Neuronal stem cell (in vitro differentiated cells): Measurements from ENCODE around the gene H3-3A.

Source experiments
- DNase-seq: peaks from one replicate; pipeline ENCODE4 v3.0.0-alpha.2; 2013; ENCODE audit warnings: low spot score
- H2AFZ ChIP-seq: one replicate; pipeline ENCODE4 v1.6.1; 2013; ENCODE audit warnings: mild to moderate bottlenecking, low read length, inconsistent platforms
- H2AK5ac ChIP-seq: 2 replicates; pipeline ENCODE4 v1.6.1; 2013; ENCODE audit warnings: low read depth, mild to moderate bottlenecking, inconsistent platforms, low read length, moderate library complexity, mixed read lengths
- H2BK120ac ChIP-seq: 2 replicates; pipeline ENCODE4 v1.6.1; 2013; ENCODE audit warnings: low read depth, mild to moderate bottlenecking, inconsistent platforms, low read length, moderate library complexity, mixed read lengths
- H2BK12ac ChIP-seq: one replicate; pipeline ENCODE4 v1.6.1; 2013; ENCODE audit warnings: low read length, inconsistent platforms
- H2BK15ac ChIP-seq: 2 replicates; pipeline ENCODE4 v1.6.1; 2013; ENCODE audit warnings: mild to moderate bottlenecking, low read length, inconsistent platforms, mixed read lengths
- H2BK5ac ChIP-seq: one replicate; pipeline ENCODE4 v1.6.1; 2013; ENCODE audit warnings: inconsistent platforms, mild to moderate bottlenecking, low read length, moderate library complexity
- H3K14ac ChIP-seq: one replicate; pipeline ENCODE4 v1.6.1; 2013; ENCODE audit warnings: low read length, inconsistent platforms
- H3K18ac ChIP-seq: 2 replicates; pipeline ENCODE4 v1.6.1; 2013; ENCODE audit warnings: low read length, inconsistent platforms
- H3K23ac ChIP-seq: 2 replicates; pipeline ENCODE4 v1.6.1; 2013; ENCODE audit warnings: low read depth, mild to moderate bottlenecking, mixed read lengths, low read length, inconsistent platforms; ENCODE audit not compliant: poor library complexity
- H3K27ac ChIP-seq: replicated peaks from 3 replicates; pipeline ENCODE4 v1.5.1; 2013; ENCODE audit warnings: low read length, inconsistent platforms
- H3K27me3 ChIP-seq, 3 experiments: 2 replicates each; pipeline ENCODE4 v1.6.1; 2013; ENCODE audit warnings: low read length in 3 of 3, mild to moderate bottlenecking in 2 of 3, inconsistent platforms in 1 of 3, low read depth in 1 of 3, mixed read lengths in 1 of 3, moderate library complexity in 1 of 3; ENCODE audit not compliant: control insufficient read depth in 3 of 3, insufficient read depth in 3 of 3
- H3K36me3 ChIP-seq, 2 donors: replicated peaks in 1 of 2; 2 replicates each; pipeline ENCODE4 v1.6.1; 2013; ENCODE audit warnings: low read length in 2 of 2; ENCODE audit not compliant: control insufficient read depth in 2 of 2, insufficient read depth in 2 of 2
- H3K4ac ChIP-seq: 2 replicates; pipeline ENCODE4 v1.6.1; 2013; ENCODE audit warnings: inconsistent platforms, mild to moderate bottlenecking, low read length, moderate library complexity
- H3K4me1 ChIP-seq, 2 donors: 1 replicate in 1 of 2; 2 replicates in 1 of 2; pipeline ENCODE4 v1.6.1; 2013; ENCODE audit warnings: low read length in 2 of 2, low read depth in 1 of 2; ENCODE audit not compliant: control insufficient read depth in 2 of 2, insufficient read depth in 1 of 2
- H3K4me2 ChIP-seq: one replicate; pipeline ENCODE4 v1.6.1; 2013; ENCODE audit warnings: mild to moderate bottlenecking, low read length, inconsistent platforms; ENCODE audit not compliant: insufficient read depth, poor library complexity, severe bottlenecking
- H3K4me3 ChIP-seq, 2 donors: 2 replicates each; pipeline ENCODE4 v1.5.1; 2013; ENCODE audit warnings: low read length in 2 of 2, mild to moderate bottlenecking in 2 of 2, inconsistent platforms in 1 of 2, moderate library complexity in 1 of 2
- H3K79me1 ChIP-seq: one replicate; pipeline ENCODE4 v1.6.1; 2013; ENCODE audit warnings: low read depth, mild to moderate bottlenecking, inconsistent platforms, low read length, moderate library complexity
- H3K9ac ChIP-seq: one replicate; pipeline ENCODE4 v1.6.1; 2013; ENCODE audit warnings: mild to moderate bottlenecking, low read depth, low read length, inconsistent platforms; ENCODE audit not compliant: poor library complexity
- H3K9me3 ChIP-seq, 2 donors: replicated peaks in 1 of 2; 2 replicates each; pipeline versions ENCODE3 to v1.6.1; 2013; ENCODE audit warnings: low read length in 2 of 2, mild to moderate bottlenecking in 2 of 2, inconsistent platforms in 1 of 2, low read depth in 1 of 2, mixed read lengths in 1 of 2, moderate library complexity in 1 of 2; ENCODE audit not compliant: control insufficient read depth in 2 of 2, insufficient read depth in 1 of 2
- H4K8ac ChIP-seq: one replicate; pipeline ENCODE4 v1.6.1; 2013; ENCODE audit warnings: low read depth, mild to moderate bottlenecking, inconsistent platforms, low read length, moderate library complexity
- H4K91ac ChIP-seq: one replicate; pipeline ENCODE4 v1.6.1; 2013; ENCODE audit warnings: low read length, low read depth, mild to moderate bottlenecking, inconsistent platforms; ENCODE audit not compliant: poor library complexity
- WGBS, 2 donors: extraction: QIAGEN DNeasy Blood & Tissue Kit; methylation state at CpG; one replicate each; pipeline ENCODE4 v1.1.7; 2013; ENCODE audit warnings: missing lambda C conversion rate in 2 of 2, mixed read lengths in 1 of 2; ENCODE audit not compliant: insufficient read length in 2 of 2, insufficient replicate concordance in 1 of 2; ENCODE audit errors: extremely low coverage in 2 of 2; 5-methylcytosine and 5-hydroxymethylcytosine counted together

H3-3A gene

DNA sequence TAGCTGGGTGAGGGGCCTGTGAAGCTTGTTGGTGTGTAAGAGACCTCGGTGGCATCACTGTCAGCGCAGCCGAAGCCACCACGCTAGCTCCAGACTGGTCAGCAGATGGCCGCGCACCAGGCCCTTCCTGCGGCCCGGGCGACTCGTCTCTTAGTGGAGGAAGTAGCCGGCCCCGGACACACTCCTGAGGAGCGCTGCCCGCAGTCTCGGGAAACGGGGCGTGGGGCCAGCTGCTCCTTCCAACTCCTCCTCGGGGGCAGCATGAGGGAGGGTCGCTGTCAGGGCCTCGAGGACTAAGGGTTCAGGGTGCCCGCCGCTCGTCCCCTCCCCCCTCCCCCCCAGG is 20.4 kb downstream of the H3-3A start:
- no peak overlapping the region for H3K4ac ChIP-seq
- H3K27me3 ChIP-seq, result peaks cover 0 to 7% (median 3%) of the 10 kb centered on the region in 3 experiments
- no peaks in the 10 kb centered on the region for H3K9me3 ChIP-seq
- peak overlapping the region; percentile 98 for H2BK5ac ChIP-seq
- H3K9ac ChIP-seq, result peak overlapping the region; percentile 53
- H3K14ac ChIP-seq, result peak overlapping the region; percentile 38
- no peak for DNase-seq
- no peak overlapping the region for H2BK15ac ChIP-seq
- no peak overlapping the region for H4K91ac ChIP-seq
- H3K27ac ChIP-seq, result no peak overlapping the region
- peak overlapping the region; percentile 98 for H2AFZ ChIP-seq
- H3K4me1 ChIP-seq, result peaks cover 0 to 4% of the 10 kb centered on the region in 2 donors
- H2AK5ac ChIP-seq, result no peak overlapping the region
- no peak overlapping the region for H2BK12ac ChIP-seq
- H2BK120ac ChIP-seq, result no peak overlapping the region
- peak overlapping the region; percentile 94 for H3K18ac ChIP-seq
- peaks cover 5% of the 10 kb centered on the region for H3K79me1 ChIP-seq
- H3K4me2 ChIP-seq, result peak overlapping the region; percentile 98
- no peaks in the 10 kb centered on the region for H3K36me3 ChIP-seq
- no peak overlapping the region for H4K8ac ChIP-seq
- no CpG with 5 or more reads among the region's 23 CpGs for WGBS, 2 donors
- H3K23ac ChIP-seq, result peak overlapping the region; percentile 85
- H3K4me3 ChIP-seq, result peak overlapping the region; percentile 66 to 85

DNA sequence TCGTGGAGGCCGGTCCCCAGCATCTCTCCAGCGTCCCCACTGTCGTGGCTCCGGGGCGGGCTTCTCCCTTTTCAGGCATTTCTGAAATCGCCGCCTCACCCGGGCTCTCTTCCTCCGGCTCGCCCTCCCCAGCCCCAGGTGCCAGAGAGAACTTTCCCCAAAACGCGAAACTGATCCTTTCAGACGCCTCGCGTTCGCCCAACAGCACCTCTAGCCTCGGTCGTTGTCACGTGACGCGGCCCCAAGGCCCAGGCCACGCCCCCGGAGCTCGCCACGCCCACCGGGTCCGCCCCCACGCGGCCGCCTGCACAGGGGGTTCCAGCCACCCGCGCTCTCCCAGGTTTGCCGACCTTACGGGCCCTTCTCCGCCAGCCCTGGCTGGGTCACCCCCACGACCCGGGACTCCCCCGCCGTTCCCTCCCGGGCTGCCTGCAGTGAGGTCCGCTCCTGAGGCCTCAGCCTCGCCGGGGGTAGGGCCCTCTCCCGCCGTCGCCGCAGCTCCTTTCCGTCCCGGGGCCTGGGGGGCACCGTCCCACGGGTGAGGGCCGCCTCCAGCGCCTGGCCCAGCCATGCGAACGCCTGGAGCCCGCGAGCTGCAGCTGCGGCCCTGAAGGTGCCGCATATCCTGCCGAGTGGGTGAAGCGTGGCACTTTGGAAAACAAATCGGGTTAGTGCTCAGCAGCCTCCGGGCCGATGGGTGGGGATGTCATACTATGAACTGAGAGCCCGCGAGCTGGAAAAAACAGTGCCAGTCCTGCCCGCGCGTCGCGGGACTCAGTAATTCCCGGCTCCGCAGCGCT is 21.0 kb downstream of the H3-3A start:
- peaks cover 0 to 7% (median 3%) of the 10 kb centered on the region in 3 experiments for H3K27me3 ChIP-seq
- no peak overlapping the region for H3K4ac ChIP-seq
- no peak overlapping the region for H2BK12ac ChIP-seq
- H2AFZ ChIP-seq, result peak overlapping the region; percentile 98
- DNase-seq, result peak; percentile 83
- peak overlapping the region; percentile 85 for H3K23ac ChIP-seq
- peak overlapping the region; percentile 66 to 85 for H3K4me3 ChIP-seq
- H2AK5ac ChIP-seq, result peak overlapping the region; percentile 70
- peak overlapping the region; percentile 98 for H3K4me2 ChIP-seq
- peak overlapping the region; percentile 19 for H3K27ac ChIP-seq
- no peak overlapping the region for H4K91ac ChIP-seq
- peak overlapping the region; percentile 98 for H2BK5ac ChIP-seq
- peak overlapping the region; percentile 97 for H3K14ac ChIP-seq
- peak overlapping the region; percentile 99 for H3K18ac ChIP-seq
- no peaks in the 10 kb centered on the region for H3K9me3 ChIP-seq
- peak overlapping the region; percentile 91 for H3K9ac ChIP-seq
- WGBS, 2 donors, result no CpG with 5 or more reads among the region's 75 CpGs
- H2BK15ac ChIP-seq, result peak overlapping the region; percentile 94
- H2BK120ac ChIP-seq, result no peak overlapping the region
- H3K79me1 ChIP-seq, result peaks cover 5% of the 10 kb centered on the region
- H3K4me1 ChIP-seq, result peaks cover 0 to 4% of the 10 kb centered on the region in 2 donors
- H4K8ac ChIP-seq, result peak overlapping the region; percentile 98
- no peaks in the 10 kb centered on the region for H3K36me3 ChIP-seq

DNA sequence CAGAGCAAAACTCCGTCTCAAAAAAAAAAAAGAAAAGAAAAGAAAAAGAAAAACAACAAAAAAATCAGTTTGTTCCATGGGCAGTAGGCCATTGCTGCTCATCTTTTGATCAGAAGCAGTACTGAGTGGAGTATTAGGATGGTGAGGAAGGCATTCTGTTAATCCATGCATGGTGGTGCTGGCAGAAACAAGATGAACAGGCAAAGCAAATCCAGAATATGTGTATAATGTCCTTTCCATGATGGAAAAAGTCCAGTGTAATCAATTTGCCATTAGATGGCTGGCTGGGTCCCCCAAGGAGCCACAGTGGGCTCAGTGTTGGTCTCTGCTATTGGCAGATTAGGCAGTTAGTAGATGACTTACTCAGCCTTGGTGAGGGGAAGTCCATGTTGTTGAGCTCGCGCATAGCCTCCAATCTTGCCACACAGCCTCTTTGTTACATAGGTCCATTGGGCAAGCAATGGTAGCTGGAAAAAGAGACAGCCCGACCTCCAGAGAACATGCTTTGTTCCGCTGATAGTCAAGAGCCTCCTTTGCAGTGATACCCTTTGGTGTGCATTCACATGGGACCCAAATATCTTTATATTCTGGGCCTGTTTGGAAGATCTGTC is 23.3 kb downstream of the H3-3A start:
- no peak overlapping the region for H2BK120ac ChIP-seq
- no peak overlapping the region for H3K4ac ChIP-seq
- H4K91ac ChIP-seq, result no peak overlapping the region
- H4K8ac ChIP-seq, result no peak overlapping the region
- no peak overlapping the region for H3K23ac ChIP-seq
- H3K9me3 ChIP-seq, result no peaks in the 10 kb centered on the region
- no peak overlapping the region for H2BK12ac ChIP-seq
- H3K27me3 ChIP-seq, result peaks cover 0 to 5% (median 3%) of the 10 kb centered on the region in 3 experiments
- no peak overlapping the region for H2AK5ac ChIP-seq
- H3K14ac ChIP-seq, result no peak overlapping the region
- no peak for DNase-seq
- peaks cover 5% of the 10 kb centered on the region for H3K79me1 ChIP-seq
- H3K27ac ChIP-seq, result no peak overlapping the region
- no peak overlapping the region for H3K4me2 ChIP-seq
- no peak overlapping the region for H2BK15ac ChIP-seq
- no peak overlapping the region for H3K18ac ChIP-seq
- H2AFZ ChIP-seq, result no peak overlapping the region
- H3K4me3 ChIP-seq, result no peak overlapping the region
- no CpG with 5 or more reads among the region's 5 CpGs for WGBS, 2 donors
- no peak overlapping the region for H3K9ac ChIP-seq
- H2BK5ac ChIP-seq, result no peak overlapping the region
- H3K36me3 ChIP-seq, result no peaks in the 10 kb centered on the region
- H3K4me1 ChIP-seq, result peaks cover 0 to 4% of the 10 kb centered on the region in 2 donors

DNA sequence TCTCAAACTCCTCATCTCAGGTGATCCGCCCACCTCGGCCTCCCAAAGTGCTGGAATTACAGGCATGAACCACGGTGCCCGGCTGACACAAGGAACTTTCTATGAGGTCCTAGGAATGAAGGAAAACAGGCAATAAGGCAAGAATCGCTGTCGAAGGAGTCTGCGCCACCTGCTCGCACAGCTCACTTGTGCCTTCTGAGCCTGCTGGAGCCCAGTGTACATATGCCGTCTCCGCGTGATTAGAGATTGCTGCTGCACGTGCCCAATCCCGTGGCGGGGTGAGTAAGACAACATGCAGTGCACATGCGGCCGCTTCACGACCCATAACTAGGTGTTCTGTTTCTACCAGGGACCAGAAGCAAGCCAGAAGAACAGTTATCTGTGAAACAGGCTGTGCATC is 24.3 kb downstream of the H3-3A start:
- H3K14ac ChIP-seq, result no peak overlapping the region
- no peak overlapping the region for H4K8ac ChIP-seq
- H3K4ac ChIP-seq, result no peak overlapping the region
- no peak overlapping the region for H3K27ac ChIP-seq
- no peak overlapping the region for H2AFZ ChIP-seq
- H3K27me3 ChIP-seq, result peaks cover 0 to 3% (median 0%) of the 10 kb centered on the region in 3 experiments
- H3K9me3 ChIP-seq, result peaks cover 0 to 5% of the 10 kb centered on the region in 2 donors
- peak overlapping the region; percentile 11 for H3K23ac ChIP-seq
- no peak overlapping the region for H2BK15ac ChIP-seq
- H2BK120ac ChIP-seq, result peak overlapping the region; percentile 67
- no CpG with 5 or more reads among the region's 17 CpGs for WGBS, 2 donors
- no peak overlapping the region for H3K4me2 ChIP-seq
- no peak overlapping the region for H3K4me3 ChIP-seq
- no peak overlapping the region for H3K18ac ChIP-seq
- H2BK12ac ChIP-seq, result no peak overlapping the region
- no peak overlapping the region for H2AK5ac ChIP-seq
- H3K79me1 ChIP-seq, result peaks cover 5% of the 10 kb centered on the region
- H4K91ac ChIP-seq, result no peak overlapping the region
- no peak overlapping the region for H3K9ac ChIP-seq
- H2BK5ac ChIP-seq, result no peak overlapping the region
- peaks cover 0 to 4% of the 10 kb centered on the region in 2 donors for H3K4me1 ChIP-seq
- DNase-seq, result no peak
- no peaks in the 10 kb centered on the region for H3K36me3 ChIP-seq
